D721Med (cell line): ENCODE measurements around the gene CD300C.

Source experiments
- DNase-seq: peaks from one replicate; pipeline ENCODE4 v3.0.0; 2011; ENCODE audit warnings: low spot score; ENCODE audit not compliant: insufficient read length
- FAIRE-seq: peaks from 2 replicates; lab custom pipeline; 2011; peaks lifted over from hg19 to GRCh38; lab: Jason Lieb, UNC
- TF ChIP-seq, protein P1 (sequence below): IDR thresholded peaks from 2 replicates; pipeline ENCODE4 v1.5.1; 2012; ENCODE audit warnings: mild to moderate bottlenecking, control low read depth; ENCODE audit not compliant: insufficient read depth; ENCODE audit errors: missing control alignments

The CD300C gene

DNA sequence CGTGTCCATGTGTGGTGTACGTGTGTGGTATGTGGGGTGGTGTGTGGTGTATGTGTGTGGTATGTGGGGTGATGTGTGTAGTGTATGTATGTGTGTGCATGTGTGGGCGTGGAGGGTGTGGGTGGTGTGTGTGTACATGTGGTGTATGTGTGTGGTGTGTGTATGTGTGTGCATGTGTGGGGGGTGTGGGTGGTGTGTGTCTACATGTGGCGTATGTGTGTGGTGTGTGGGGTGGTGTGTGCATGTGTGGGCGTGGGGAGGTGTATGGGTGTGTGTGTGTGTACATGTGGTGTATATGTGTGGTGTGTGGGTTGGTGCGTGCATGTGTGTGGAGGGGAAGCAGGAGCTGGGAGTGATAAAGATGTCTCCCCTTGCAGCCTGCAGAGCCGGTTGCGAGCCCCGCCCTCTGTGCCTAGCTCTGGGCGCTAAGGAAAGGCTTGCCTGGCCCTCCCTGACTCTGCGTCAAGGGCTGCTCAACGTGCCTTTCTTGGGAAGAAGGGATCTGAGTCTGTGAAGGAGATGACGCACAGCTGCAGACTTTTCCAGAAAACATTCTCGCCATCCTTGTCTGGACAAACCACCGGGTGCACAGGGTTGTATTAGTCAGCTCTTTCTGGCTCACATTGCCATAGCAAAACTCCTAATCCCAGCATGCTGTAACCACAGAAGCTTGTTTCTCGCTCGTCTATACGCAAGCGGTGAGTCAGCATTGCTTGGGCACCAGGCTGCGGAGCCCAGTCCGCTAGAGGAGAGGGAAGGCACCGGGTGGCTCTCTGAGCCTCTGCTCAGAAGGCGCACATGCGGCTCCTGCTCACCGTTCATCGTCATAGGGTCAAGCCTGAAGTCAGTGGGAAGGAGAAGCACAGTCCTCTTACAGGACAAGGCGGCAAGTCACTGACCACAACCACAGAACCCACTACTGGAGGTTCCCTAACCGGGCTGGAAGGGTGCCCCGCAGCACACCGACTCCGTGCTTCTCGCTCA, 23.4 kb upstream of the CD300C start:
- TF ChIP-seq, protein P1, sequence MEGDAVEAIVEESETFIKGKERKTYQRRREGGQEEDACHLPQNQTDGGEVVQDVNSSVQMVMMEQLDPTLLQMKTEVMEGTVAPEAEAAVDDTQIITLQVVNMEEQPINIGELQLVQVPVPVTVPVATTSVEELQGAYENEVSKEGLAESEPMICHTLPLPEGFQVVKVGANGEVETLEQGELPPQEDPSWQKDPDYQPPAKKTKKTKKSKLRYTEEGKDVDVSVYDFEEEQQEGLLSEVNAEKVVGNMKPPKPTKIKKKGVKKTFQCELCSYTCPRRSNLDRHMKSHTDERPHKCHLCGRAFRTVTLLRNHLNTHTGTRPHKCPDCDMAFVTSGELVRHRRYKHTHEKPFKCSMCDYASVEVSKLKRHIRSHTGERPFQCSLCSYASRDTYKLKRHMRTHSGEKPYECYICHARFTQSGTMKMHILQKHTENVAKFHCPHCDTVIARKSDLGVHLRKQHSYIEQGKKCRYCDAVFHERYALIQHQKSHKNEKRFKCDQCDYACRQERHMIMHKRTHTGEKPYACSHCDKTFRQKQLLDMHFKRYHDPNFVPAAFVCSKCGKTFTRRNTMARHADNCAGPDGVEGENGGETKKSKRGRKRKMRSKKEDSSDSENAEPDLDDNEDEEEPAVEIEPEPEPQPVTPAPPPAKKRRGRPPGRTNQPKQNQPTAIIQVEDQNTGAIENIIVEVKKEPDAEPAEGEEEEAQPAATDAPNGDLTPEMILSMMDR = no peak
- DNase-seq (no peak), FAIRE-seq (no peak)

DNA sequence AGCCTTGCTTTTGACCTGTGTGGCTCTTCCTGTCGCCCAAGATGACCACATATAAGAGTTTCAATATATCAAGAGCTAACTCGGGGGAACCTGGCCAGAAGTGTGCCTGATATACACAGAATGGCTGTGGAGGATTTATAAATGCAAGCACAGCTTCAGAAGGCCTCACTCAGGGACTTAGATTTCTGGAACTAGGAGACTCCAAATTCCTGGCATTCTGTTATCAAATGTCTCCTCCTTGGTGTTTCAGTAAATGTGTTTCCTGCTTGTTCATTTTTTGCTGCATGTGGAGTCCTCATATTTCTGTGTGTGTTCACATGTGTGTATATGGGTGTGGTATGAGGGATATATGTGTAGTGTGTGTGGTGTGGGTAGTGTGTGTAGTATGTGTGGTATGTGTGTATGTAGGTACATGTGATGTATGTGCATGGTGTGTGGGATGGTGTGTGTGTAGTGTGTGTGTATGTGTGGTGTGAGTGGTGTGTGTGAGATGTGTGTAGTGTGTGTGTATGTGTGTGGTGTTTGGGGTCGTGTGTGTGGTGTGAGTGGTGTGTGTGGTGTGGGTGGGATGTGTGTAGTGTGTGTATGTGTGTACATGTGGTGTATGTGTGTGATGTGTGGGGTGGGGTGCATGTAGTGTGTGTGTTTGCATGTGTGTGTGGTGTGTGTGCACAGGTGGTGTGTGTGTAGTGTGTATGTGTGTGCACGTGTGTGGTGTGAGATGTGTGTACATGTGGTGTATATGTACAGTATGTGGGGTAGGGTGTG, 22.4 kb upstream of the CD300C start:
- TF ChIP-seq, protein P1 = no peak
- DNase-seq (no peak), FAIRE-seq (no peak)

DNA sequence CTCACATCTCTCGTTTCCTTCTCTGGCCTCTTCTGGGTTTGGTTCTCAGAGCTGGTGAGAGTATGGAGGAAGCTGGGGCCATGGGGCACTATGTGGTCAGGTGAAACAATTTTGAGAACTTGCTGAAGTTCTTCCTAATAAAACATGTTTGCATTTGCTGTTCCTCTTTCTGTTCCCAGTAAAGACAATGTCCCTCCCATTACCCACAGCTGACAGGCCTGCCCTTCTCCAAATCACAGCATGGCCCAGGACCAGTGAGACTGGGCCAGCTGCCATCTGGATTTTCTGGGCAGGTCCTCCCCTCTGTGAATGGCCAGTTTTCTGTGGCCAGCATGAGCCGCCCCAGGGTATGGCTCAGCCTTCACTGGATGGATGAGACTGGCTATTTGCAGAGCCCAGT, 21.5 kb upstream of the CD300C start, which contains the start of gene CD300H:
TSS of gene CD300H (minus strand) at position 113 of the 400 bp plus-strand sequence.
- FAIRE-seq (no peak), DNase-seq (no peak)
- TF ChIP-seq, protein P1 = no peak

DNA sequence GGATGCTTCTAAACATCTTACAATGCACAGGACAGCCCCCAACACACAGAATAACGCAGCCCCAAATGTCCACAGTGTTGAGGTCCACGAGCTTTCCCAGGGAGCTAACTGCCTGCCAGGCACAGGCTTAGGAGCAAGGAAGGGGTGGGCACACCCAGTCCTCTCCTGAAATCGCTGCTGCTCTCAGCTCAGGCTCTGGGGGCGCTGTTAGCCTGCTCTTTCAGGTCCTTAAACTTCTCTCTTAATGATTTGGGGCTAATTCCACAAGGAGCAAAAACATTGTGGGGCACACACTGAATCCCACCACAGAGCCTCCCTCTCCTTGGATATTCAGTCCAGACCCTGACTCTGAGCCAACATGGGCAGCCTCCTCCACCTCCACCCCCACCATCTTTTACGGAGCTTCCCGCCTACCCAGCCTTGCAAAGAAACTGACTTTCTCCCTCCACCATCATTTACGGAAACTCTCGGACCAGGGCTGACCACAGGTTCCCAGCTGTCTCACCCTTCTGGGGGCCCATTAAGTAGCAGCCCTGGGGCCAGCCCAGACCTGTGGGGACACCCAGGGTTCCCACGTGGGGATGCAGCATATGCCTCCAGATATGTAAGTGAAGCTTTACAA, 20.3 kb upstream of the CD300C start:
- DNase-seq = no peak
- TF ChIP-seq, protein P1 = peak; percentile 65
- FAIRE-seq = no peak

DNA sequence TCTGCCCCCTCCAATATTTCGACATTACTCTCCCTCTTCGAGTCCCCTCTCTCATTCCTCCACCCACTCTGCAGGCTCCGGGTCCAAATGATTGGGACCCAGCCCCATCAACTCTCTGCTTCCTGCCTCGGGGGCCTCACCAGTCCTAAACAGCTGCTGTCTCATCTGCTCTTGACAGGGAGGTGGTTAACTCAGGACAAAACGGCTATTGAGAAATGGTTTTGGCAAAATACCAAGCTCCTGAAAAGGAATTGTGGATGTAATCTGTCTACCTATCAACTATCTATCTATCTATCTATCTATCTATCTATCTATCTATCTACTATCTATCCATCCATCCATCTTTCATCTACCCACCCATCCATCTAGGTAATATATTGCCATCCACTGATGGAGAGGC, 19.2 kb upstream of the CD300C start:
- FAIRE-seq = no peak
- TF ChIP-seq, protein P1 = no peak

DNA sequence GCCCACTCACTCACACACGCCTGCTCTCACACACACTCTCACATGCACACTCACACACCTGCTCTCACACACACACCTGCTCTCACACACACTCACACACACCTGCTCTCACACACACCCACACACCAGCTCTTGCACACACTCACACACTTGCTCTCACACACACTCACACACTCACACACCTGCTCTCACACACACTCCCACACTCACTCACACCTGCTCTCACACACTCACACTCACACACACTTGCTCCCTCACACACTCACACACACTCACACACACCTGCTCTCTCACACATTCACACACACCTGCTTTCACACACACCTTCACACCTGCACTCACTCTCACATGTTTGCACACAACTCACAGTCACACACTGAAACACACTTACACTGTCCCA, 17.4 kb upstream of the CD300C start:
- TF ChIP-seq, protein P1 = no peak
- DNase-seq (no peak), FAIRE-seq (no peak)

More for the DNA sequence above, 19.2 kb upstream of the CD300C start:
- no peak for DNase-seq
